OCI-LY7 (cell line): ENCODE data around the gene FAM13A. TPM values are rescaled to one million over a fixed set of nuclear protein-coding genes. Genes with fewer than 3 reads are reported as not detected.

Source experiments
- BruUV-seq: library from RNA; stranded (reverse); fragments of 400-500 nt; replicated peaks from 2 replicates; lab custom pipeline; 2021; lab: Mats Ljungman, UMichigan
- CTCF ChIA-PET: fragments of 300-600 bp; sonication (Branson Sonifier 250); formaldehyde crosslinking; loops from one replicate; lab custom pipeline; 2022; ENCODE audit warnings: antibody characterized with exemption; ENCODE audit not compliant: unreplicated experiment; lab: Charles Lee
- POLR2A ChIA-PET: fragments of 300-600 bp; sonication (Branson Sonifier 250); formaldehyde crosslinking; loops from one replicate; lab custom pipeline; 2022; ENCODE audit warnings: antibody characterized with exemption; lab: Charles Lee
- DNase-seq: peaks from one replicate; pipeline ENCODE4 v3.0.0-alpha.2; 2015; ENCODE audit warnings: low spot score
- H2AFZ ChIP-seq: fragments of 200-600 bp; sonication (generic), shearing (Covaris generic); 2 replicates; pipeline ENCODE4 v1.6.1; 2014; ENCODE audit warnings: mild to moderate bottlenecking, antibody characterized with exemption, low read length, moderate library complexity
- H3K27ac ChIP-seq: fragments of 200-600 bp; sonication (generic); 2 replicates; pipeline ENCODE4 v1.5.1; 2014; ENCODE audit warnings: mixed run types, low read depth, mild to moderate bottlenecking, moderate library complexity, low read length, inconsistent platforms; ENCODE audit not compliant: poor library complexity, severe bottlenecking
- H3K36me3 ChIP-seq: fragments of 200-600 bp; sonication (generic); 2 replicates; pipeline ENCODE4 v1.6.1; 2014; ENCODE audit warnings: mild to moderate bottlenecking, antibody characterized with exemption, low read length, moderate library complexity, mixed read lengths; ENCODE audit not compliant: insufficient read depth
- H3K4me1 ChIP-seq: fragments of 200-600 bp; sonication (generic); 2 replicates; pipeline ENCODE4 v1.5.1; 2014; ENCODE audit warnings: mild to moderate bottlenecking, low read length; ENCODE audit not compliant: insufficient read depth, poor library complexity, severe bottlenecking
- H3K4me2 ChIP-seq: fragments of 200-600 bp; sonication (generic); 2 replicates; pipeline ENCODE4 v1.6.1; 2014; ENCODE audit warnings: mild to moderate bottlenecking, low read length
- H3K4me3 ChIP-seq: fragments of 200-600 bp; sonication (generic); 2 replicates; pipeline ENCODE4 v1.5.1; 2014; ENCODE audit warnings: mild to moderate bottlenecking, low read depth, low read length; ENCODE audit not compliant: poor library complexity, severe bottlenecking
- H3K79me2 ChIP-seq: fragments of 200-600 bp; sonication (generic); 2 replicates; pipeline ENCODE4 v1.6.1; 2016; ENCODE audit warnings: low read depth, mild to moderate bottlenecking, low read length, moderate library complexity, mixed read lengths; ENCODE audit not compliant: insufficient read depth
- H3K9me2 ChIP-seq: fragments of 200-600 bp; sonication (generic); 2 replicates; pipeline ENCODE4 v1.6.1; 2016; ENCODE audit warnings: mild to moderate bottlenecking, low read length, mixed read lengths; ENCODE audit not compliant: insufficient read depth
- H3K9me3 ChIP-seq: fragments of 200-600 bp; sonication (generic); 2 replicates; pipeline ENCODE4 v1.6.1; 2014; ENCODE audit warnings: mild to moderate bottlenecking, mixed run types, low read length, mixed read lengths
- H4K20me1 ChIP-seq: fragments of 200-600 bp; sonication (generic); 2 replicates; pipeline ENCODE4 v1.6.1; 2014; ENCODE audit warnings: mild to moderate bottlenecking, antibody characterized with exemption, low read length, moderate library complexity, mixed read lengths; ENCODE audit not compliant: insufficient read depth
- CTCF ChIP-seq: fragments of 200-600 bp; sonication (generic); conservative IDR thresholded peaks from 2 replicates; pipeline ENCODE4 v1.5.1; 2014; ENCODE audit warnings: mild to moderate bottlenecking, antibody characterized with exemption, low read length, moderate library complexity, mixed read lengths
- EZH2phosphoT487 ChIP-seq: fragments of 200-600 bp; sonication (generic); IDR thresholded peaks from 2 replicates; pipeline ENCODE4 v1.6.1; 2018; ENCODE audit warnings: low read depth, borderline replicate concordance, mild to moderate bottlenecking, mixed run types, antibody characterized with exemption, low read length, moderate library complexity, mixed read lengths
- intact Hi-C: fragments of 100-400 bp; cut with micrococcal nuclease; formaldehyde crosslinking; loops from one replicate; pipeline ENCODE4 v1.10.0; 2022; ENCODE audit not compliant: unreplicated experiment
- total RNA-seq, 2 experiments: library from RNA; depleted of rRNA in 1 of 2; stranded (reverse); fragments of >200 nt in 1 of 2; shearing (Covaris generic) in 1 of 2; gene quantifications; 2 replicates each; pipeline ENCODE4 v1.2.3, GENCODE V29; 2014 to 2022

FAM13A gene
- total RNA-seq, 2 experiments from 2014 or later = not detected

GRCh38 chr4:89054627-89055026, 2.4 kb downstream of the FAM13A start:
- POLR2A ChIA-PET = interaction anchor here (0.7 to 1.4 kb wide), 2 partner anchors 21 to 939 kb away, joined by 3 read pairs; no protein-coding TSS in a partner anchor

GRCh38 chr4:89049853-89050252, 7.1 kb downstream of the FAM13A start:
- CTCF ChIA-PET = no interaction called here
- no peaks in the 10 kb centered on the region for H3K4me1 ChIP-seq
- no TSS peak for BruUV-seq
- H3K9me3 ChIP-seq = no peaks in the 10 kb centered on the region
- intact Hi-C loops = no loop called here
- no peak for DNase-seq
- no peak overlapping the region for H3K4me2 ChIP-seq
- H3K9me2 ChIP-seq = no peaks in the 10 kb centered on the region
- no peak overlapping the region for H3K27ac ChIP-seq
- no peaks in the 10 kb centered on the region for H4K20me1 ChIP-seq
- POLR2A ChIA-PET = no interaction called here
- no peak for TF ChIP-seq CTCF
- no peak overlapping the region for H2AFZ ChIP-seq
- no peak overlapping the region for H3K4me3 ChIP-seq
- H3K36me3 ChIP-seq = no peaks in the 10 kb centered on the region
- H3K79me2 ChIP-seq = no peaks in the 10 kb centered on the region

More at GRCh38 chr4:89054627-89055026, 2.4 kb downstream of the FAM13A start:
- no TSS peak for BruUV-seq
- no peak overlapping the region for H3K27ac ChIP-seq
- DNase-seq = no peak
- no peaks in the 10 kb centered on the region for H3K36me3 ChIP-seq
- H3K79me2 ChIP-seq = no peaks in the 10 kb centered on the region
- H2AFZ ChIP-seq = no peak overlapping the region
- no peak overlapping the region for H3K4me2 ChIP-seq
- no peaks in the 10 kb centered on the region for H4K20me1 ChIP-seq
- TF ChIP-seq EZH2phosphoT487 (no peak), CTCF (no peak)
- no peaks in the 10 kb centered on the region for H3K4me1 ChIP-seq
- H3K9me3 ChIP-seq = no peaks in the 10 kb centered on the region
- H3K9me2 ChIP-seq = no peaks in the 10 kb centered on the region
- no peak overlapping the region for H3K4me3 ChIP-seq
- intact Hi-C loops = no loop called here
- CTCF ChIA-PET = no interaction called here

DNA sequence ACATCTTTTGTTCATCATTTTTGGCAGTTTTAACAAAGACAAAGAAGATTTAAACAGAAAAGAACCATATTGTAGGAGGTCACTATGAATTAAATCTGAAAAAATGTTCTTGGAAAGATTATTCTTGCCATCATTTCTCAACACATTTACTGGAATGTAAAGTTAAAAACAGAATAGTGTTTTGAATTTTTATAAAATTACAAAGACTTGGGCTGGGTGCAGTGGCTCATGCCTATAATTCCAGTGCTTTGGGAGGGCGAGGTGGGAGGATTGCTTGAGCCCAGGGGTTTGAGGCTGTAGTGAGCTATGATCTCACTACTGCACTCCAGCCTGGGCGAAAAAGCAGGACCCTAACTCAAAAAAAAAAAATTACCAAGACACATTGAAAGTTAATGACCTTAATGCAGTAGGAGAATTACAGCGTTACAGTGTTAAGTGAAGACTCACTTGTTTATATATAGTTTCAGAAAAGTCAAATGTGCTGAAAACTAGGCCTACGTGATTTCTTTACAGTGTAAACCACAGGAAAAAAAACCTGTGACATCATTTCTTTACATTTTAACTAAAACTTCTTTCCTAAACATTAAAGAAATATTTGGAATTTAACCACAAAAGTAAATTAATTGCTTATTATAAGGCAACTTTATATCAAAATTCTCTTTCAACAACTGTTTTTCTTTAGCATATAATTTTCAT, 7.9 kb downstream of the FAM13A start:
- intact Hi-C loops = no loop called here
- H3K9me3 ChIP-seq = no peaks in the 10 kb centered on the region
- H2AFZ ChIP-seq = no peak overlapping the region

More for the DNA sequence above, 7.9 kb downstream of the FAM13A start:
- TF ChIP-seq EZH2phosphoT487 (no peak), CTCF (no peak)
- Histone ChIP-seq H3K79me2 (no peaks in the 10 kb centered on the region), H3K9me2 (no peaks in the 10 kb centered on the region), H3K36me3 (no peaks in the 10 kb centered on the region), H4K20me1 (no peaks in the 10 kb centered on the region), H3K4me3 (no peak overlapping the region), H3K4me2 (no peak overlapping the region), H3K27ac (no peak overlapping the region), H3K4me1 (no peaks in the 10 kb centered on the region)
- CTCF ChIA-PET = no interaction called here
- DNase-seq = no peak
- POLR2A ChIA-PET = interaction anchor here (0.6 to 0.8 kb wide), 3 partner anchors 252 to 1483 kb away, joined by 3 read pairs; no protein-coding TSS in a partner anchor
- BruUV-seq = no TSS peak
